Caco-2 (cell line): ENCODE data around the gene PTPRO. TPM values are rescaled to one million over a fixed set of nuclear protein-coding genes. Genes with fewer than 3 reads are reported as not detected.
"Not testable (repeated sequence)": the region's sequence is repeated elsewhere in the genome, so short reads cannot be mapped to it uniquely, and the experiment has no call there.

Source experiments
- BruUV-seq: library from RNA; stranded (reverse); fragments of 400-500 nt; replicated peaks from 2 replicates; lab custom pipeline; 2021; lab: Mats Ljungman, UMichigan
- CTCF ChIA-PET: fragments of 300-600 bp; sonication (Branson Sonifier 250); formaldehyde crosslinking; loops from one replicate; lab custom pipeline; 2022; ENCODE audit warnings: antibody characterized with exemption; lab: Charles Lee
- POLR2A ChIA-PET: fragments of 300-600 bp; sonication (Branson Sonifier 250); formaldehyde crosslinking; loops from one replicate; lab custom pipeline; 2022; ENCODE audit warnings: antibody characterized with exemption; lab: Charles Lee
- DNase-seq, 2 experiments: peaks; one replicate each; pipeline versions ENCODE4 v3.0.0 to v3.0.0-alpha.2; 2020 to 2022
- H3K27me3 ChIP-seq: replicated peaks from 2 replicates; pipeline ENCODE4 v1.6.0; 2011; ENCODE audit warnings: low read length; ENCODE audit not compliant: control insufficient read depth, insufficient read depth
- H3K36me3 ChIP-seq: 2 replicates; pipeline ENCODE4 v1.5.1; 2011; ENCODE audit warnings: low read length; ENCODE audit not compliant: control insufficient read depth, insufficient read depth
- H3K4me1 ChIP-seq: fragments of 250-450 bp; sonication (Bioruptor Pico); 2 replicates; pipeline ENCODE4 v1.5.1; 2020; ENCODE audit warnings: mild to moderate bottlenecking
- H3K4me3 ChIP-seq: 2 replicates; pipeline ENCODE4 v1.5.1; 2011; ENCODE audit warnings: low read depth, mild to moderate bottlenecking, control low read depth, low read length
- H3K9me3 ChIP-seq: fragments of 250-450 bp; sonication (Bioruptor Pico); 2 replicates; pipeline ENCODE4 v1.5.1; 2020; ENCODE audit warnings: mild to moderate bottlenecking, moderate library complexity
- H3K27ac Mint-ChIP-seq: one replicate; pipeline ENCODE4 v1.8.0; 2022; ENCODE audit warnings: mixed read lengths; ENCODE audit not compliant: unreplicated experiment
- H3K27me3 Mint-ChIP-seq: one replicate; pipeline ENCODE4 v1.8.0; 2022; ENCODE audit warnings: mixed read lengths; ENCODE audit not compliant: insufficient read depth, unreplicated experiment
- H3K36me3 Mint-ChIP-seq: one replicate; pipeline ENCODE4 v1.8.0; 2022; ENCODE audit warnings: mild to moderate bottlenecking, mixed read lengths; ENCODE audit not compliant: insufficient read depth, unreplicated experiment
- H3K4me1 Mint-ChIP-seq: one replicate; pipeline ENCODE4 v1.8.0; 2022; ENCODE audit warnings: low read depth, mixed read lengths; ENCODE audit not compliant: unreplicated experiment
- H3K4me3 Mint-ChIP-seq: one replicate; pipeline ENCODE4 v1.8.0; 2022; ENCODE audit warnings: mild to moderate bottlenecking, moderate library complexity, mixed read lengths; ENCODE audit not compliant: unreplicated experiment
- H3K9me3 Mint-ChIP-seq: one replicate; pipeline ENCODE4 v1.8.0; 2022; ENCODE audit warnings: mixed read lengths; ENCODE audit not compliant: unreplicated experiment
- intact Hi-C: fragments of 100-400 bp; cut with micrococcal nuclease; formaldehyde crosslinking; loops from one replicate; pipeline ENCODE4 v1.10.0; 2022; ENCODE audit not compliant: unreplicated experiment
- total RNA-seq: library from RNA; stranded (reverse); gene quantifications from 2 replicates; pipeline ENCODE4 v1.2.3, GENCODE V29; 2022
- TF ChIP-seq, protein P1 (sequence below), 2 experiments: fragments of 200-600 bp in 1 of 2; IDR thresholded peaks; 1 replicate in 1 of 2; 2 replicates in 1 of 2; pipeline versions ENCODE4 v1.5.1 to v1.8.0; 2011 to 2022; ENCODE audit warnings: antibody characterized with exemption in 1 of 2, control low read depth in 1 of 2, inconsistent platforms in 1 of 2, low read depth in 1 of 2, low read length in 1 of 2, mild to moderate bottlenecking in 1 of 2, moderate library complexity in 1 of 2; ENCODE audit not compliant: insufficient read depth in 1 of 2, severe bottlenecking in 1 of 2, unreplicated experiment in 1 of 2

The PTPRO gene
- total RNA-seq, 1 experiment from 2014 or later: not detected

DNA sequence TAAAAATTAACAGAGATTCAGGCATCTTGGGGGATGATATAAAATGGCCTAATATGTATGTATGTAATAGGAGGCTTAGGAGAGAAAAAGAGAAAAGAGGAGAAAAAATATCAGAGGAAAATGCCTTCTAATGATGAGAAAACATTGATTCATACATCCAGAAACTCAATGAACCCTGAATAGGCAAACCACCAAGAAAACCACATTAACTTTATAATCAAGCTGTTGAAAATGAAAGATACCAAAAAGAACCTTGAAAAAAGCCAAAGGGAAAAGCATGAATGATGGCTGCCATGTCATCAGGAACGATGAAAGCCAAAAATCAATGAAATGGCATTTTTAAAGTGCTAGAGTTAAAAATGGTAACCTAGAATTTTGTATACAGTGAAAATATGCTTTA lies 286.6 kb downstream of the PTPRO start:
- no peaks in the 10 kb centered on the region for H3K36me3 ChIP-seq
- DNase-seq: no peak
- Mint-ChIP-seq H3K4me1 (no peaks in the 10 kb centered on the region), H3K9me3 (peaks cover 19% of the 10 kb centered on the region), H3K4me3 (no peak overlapping the region), H3K36me3 (peaks cover 7% of the 10 kb centered on the region), H3K27ac (no peak overlapping the region), H3K27me3 (no peaks in the 10 kb centered on the region)
- no peak overlapping the region for H3K4me3 ChIP-seq
- no peaks in the 10 kb centered on the region for H3K27me3 ChIP-seq
- no peaks in the 10 kb centered on the region for H3K4me1 ChIP-seq
- TF ChIP-seq, protein P1, sequence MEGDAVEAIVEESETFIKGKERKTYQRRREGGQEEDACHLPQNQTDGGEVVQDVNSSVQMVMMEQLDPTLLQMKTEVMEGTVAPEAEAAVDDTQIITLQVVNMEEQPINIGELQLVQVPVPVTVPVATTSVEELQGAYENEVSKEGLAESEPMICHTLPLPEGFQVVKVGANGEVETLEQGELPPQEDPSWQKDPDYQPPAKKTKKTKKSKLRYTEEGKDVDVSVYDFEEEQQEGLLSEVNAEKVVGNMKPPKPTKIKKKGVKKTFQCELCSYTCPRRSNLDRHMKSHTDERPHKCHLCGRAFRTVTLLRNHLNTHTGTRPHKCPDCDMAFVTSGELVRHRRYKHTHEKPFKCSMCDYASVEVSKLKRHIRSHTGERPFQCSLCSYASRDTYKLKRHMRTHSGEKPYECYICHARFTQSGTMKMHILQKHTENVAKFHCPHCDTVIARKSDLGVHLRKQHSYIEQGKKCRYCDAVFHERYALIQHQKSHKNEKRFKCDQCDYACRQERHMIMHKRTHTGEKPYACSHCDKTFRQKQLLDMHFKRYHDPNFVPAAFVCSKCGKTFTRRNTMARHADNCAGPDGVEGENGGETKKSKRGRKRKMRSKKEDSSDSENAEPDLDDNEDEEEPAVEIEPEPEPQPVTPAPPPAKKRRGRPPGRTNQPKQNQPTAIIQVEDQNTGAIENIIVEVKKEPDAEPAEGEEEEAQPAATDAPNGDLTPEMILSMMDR (IDR thresholded peaks at IDR 0.05; ENCODE audit: insufficient read depth in 1 of 2, low read depth in 1 of 2, low read length in 1 of 2, severe bottlenecking in 1 of 2, unreplicated experiment in 1 of 2): no peak
- ChIA-PET CTCF (no interaction called here), POLR2A (no interaction called here)
- intact Hi-C loops: no loop called here
- peaks cover 9% of the 10 kb centered on the region for H3K9me3 ChIP-seq
- BruUV-seq: no TSS peak

DNA sequence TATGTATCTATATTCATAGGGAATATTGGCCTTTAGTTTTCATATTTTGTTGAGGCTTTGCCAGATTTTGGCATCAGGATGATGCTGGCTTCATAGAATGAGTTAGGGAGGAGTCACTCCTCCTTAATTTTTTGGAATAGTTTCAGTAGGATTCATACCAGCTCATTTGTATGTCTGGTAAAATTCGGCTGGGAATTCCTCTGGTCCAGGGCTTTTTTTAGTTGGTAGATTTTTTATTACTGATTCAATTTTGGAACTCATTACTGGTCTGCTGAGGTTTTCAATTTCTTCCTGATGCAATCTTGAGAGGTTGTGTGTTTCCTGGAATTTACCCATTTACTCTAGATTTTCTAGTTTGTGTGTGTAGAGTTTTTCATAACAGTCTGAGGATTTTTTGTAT lies 291.7 kb downstream of the PTPRO start:
- Mint-ChIP-seq H3K4me3 (no peak overlapping the region), H3K36me3 (peaks cover 12% of the 10 kb centered on the region), H3K4me1 (no peaks in the 10 kb centered on the region), H3K27me3 (no peaks in the 10 kb centered on the region), H3K9me3 (peaks cover 59% of the 10 kb centered on the region), H3K27ac (no peak overlapping the region)
- TF ChIP-seq, protein P1 (IDR thresholded peaks at IDR 0.05; ENCODE audit: insufficient read depth in 1 of 2, low read depth in 1 of 2, low read length in 1 of 2, severe bottlenecking in 1 of 2, unreplicated experiment in 1 of 2): no peak
- peaks cover 25% of the 10 kb centered on the region for H3K9me3 ChIP-seq
- intact Hi-C loops: no loop called here
- BruUV-seq: no TSS peak
- ChIA-PET POLR2A (no interaction called here), CTCF (no interaction called here)
- no peak for DNase-seq
- H3K36me3 ChIP-seq: no peaks in the 10 kb centered on the region
- H3K4me3 ChIP-seq: no peak overlapping the region
- H3K27me3 ChIP-seq: no peaks in the 10 kb centered on the region
- H3K4me1 ChIP-seq: no peaks in the 10 kb centered on the region

DNA sequence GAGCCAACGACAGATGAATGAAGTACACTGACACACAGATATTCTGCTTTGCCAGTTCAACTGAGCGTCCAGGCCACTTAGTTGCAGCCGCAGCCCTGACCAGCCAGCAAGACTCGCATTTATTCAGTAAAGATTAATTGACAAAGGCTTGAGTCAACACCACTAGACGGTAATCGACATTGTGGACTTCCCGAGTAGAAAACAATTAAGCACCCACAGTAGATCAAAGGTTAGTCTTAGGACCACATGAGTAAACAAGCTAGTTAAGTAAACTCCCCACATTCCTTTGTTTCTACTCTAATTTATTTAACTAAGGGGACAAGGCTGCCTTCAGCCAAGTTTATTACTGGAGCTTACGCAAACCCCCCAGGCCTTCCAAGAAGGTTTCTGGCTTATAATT lies 294.2 kb downstream of the PTPRO start:
- intact Hi-C loops: loop anchor here (1.0 kb wide), 1 partner anchor 12 kb away; no protein-coding TSS in a partner anchor
- H3K4me1 Mint-ChIP-seq, H3K36me3 ChIP-seq, H3K27ac Mint-ChIP-seq, H3K4me3 Mint-ChIP-seq, H3K27me3 ChIP-seq, BruUV-seq, DNase-seq, H3K27me3 Mint-ChIP-seq, H3K4me1 ChIP-seq, H3K4me3 ChIP-seq, CTCF ChIA-PET, POLR2A ChIA-PET: not testable (repeated sequence)
- Mint-ChIP-seq H3K36me3 (peaks cover 12% of the 10 kb centered on the region), H3K9me3 (peaks cover 59% of the 10 kb centered on the region)
- H3K9me3 ChIP-seq: peaks cover 25% of the 10 kb centered on the region
